DMS114 treated with DMSO at 0.1 percent for 48 hours (cell line): ENCODE measurements around the gene XRCC3.
"Not testable (repeated sequence)": the region's sequence is repeated elsewhere in the genome, so short reads cannot be mapped to it uniquely, and the experiment has no call there.

ENCODE experiments used
- DNase-seq: peaks from one replicate; lab custom pipeline; 2025; ENCODE audit not compliant: unreplicated experiment; lab: John Stamatoyannopoulos, UW

Gene XRCC3

DNA sequence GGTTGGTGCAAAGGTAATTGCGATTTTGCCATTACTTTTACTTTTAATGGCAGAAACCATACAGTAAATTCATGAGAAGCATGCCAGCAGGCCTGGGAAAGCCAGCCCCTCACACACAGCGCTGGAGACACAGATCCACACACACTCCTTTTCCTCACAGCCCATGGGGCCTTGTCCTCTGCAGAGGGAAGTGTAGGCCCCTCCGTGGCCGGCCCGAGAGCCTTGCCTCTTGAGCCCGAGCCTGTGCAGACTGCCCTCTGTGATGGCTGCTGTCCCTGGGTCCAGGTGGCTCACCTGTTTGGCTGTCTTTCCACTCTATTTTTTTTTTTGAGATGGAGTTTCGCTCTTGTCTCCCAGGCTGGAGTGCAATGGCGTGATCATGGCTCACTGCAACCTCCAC lies 39.3 kb downstream of the XRCC3 start:
- DNase-seq: no peak

DNA sequence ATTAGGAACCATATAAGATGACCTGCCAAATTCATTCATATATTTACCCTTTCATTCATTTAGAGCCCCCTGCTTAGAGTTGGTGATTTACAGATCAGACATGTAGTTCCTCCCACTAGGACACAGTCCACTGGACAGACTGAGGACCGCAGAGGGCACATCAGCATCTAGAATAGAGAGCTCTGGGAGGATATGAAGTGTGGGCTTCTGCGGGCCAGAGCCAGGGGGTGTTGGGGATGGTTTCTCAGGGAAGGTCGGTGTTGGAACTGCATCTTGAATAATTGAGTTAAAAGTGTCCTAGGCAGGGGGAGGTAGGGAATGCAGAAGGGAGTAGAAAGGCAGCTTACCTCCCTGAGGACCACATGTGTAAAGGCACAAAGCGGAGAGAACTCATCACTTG lies 43.3 kb downstream of the XRCC3 start:
- no peak for DNase-seq

DNA sequence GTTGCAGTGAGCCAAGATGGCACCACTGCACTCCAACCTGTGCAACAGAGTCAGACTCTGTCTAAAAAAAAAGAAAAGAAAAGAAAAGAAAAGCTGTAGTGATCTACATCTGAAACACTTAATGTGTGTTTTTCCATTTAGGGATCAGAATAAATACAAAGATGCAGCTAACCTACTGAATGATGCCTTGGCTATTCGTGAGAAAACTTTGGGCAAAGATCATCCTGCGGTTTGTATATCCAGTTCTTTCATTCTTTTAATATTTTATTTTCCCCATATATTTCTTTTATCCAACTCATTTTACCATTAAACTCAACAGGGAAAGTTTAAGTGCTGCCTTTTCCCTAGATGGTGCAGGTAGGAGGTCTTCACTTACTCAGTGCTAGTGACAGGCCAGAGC lies 45.9 kb downstream of the XRCC3 start:
- no peak for DNase-seq

DNA sequence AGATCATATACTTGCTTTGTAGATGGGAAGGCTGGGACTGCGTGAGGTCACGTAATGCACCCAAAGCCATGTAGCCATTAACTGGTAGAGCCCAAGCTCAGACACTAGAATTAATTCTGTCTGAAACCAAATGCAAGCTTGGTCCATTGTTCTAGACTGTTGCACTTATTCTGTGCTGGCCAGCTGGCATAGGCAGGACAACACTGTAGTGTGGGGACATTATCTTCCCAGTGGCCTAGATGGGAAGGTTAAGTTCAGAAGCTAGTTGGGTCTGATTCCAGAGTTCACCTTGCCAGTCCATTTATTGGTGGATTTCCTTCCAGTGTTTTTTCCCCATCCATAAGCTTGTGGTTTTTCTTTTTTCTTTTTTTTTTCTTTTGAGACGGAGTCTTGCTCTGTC lies 47.1 kb downstream of the XRCC3 start:
- no peak for DNase-seq

DNA sequence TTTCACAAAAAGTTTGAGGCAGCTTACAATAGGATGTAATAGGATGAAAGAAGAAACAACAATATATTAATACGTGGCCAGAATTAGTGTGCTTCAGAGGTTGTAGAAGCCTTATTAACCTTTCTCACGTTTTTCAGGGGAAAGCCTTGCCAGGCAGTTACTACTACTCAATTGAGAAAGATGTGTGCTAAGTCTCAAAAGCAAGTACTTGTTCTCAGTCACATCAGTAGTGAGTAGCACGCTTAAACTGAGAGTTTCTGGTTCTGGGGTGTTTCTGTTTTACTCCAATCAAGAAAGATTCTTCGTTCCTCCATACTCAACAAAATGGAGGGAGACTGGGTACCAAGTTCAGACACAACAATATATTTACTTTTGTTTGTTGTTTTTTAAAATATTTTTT lies 47.6 kb downstream of the XRCC3 start:
- DNase-seq: no peak

DNA sequence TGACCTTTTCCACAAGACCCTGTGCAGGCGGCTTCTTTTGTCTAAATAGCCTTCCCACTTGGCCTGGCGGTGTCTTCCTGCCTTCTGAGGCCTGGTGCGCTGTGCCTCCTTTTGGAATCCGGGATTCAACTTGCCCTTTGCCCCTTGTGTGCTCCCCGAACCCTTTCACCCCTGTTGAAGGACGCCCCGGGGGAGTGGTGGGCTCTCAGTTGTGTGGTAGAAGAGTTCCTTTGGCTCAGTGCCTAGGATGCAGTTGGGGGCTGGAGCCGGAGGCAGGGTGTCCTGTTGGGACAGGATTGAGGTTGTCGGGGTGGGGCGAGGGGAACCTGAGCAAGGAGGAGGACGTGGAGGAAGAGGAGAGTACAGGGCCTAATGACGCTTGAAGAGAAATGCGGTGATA lies 51.7 kb downstream of the XRCC3 start:
- no peak for DNase-seq

DNA sequence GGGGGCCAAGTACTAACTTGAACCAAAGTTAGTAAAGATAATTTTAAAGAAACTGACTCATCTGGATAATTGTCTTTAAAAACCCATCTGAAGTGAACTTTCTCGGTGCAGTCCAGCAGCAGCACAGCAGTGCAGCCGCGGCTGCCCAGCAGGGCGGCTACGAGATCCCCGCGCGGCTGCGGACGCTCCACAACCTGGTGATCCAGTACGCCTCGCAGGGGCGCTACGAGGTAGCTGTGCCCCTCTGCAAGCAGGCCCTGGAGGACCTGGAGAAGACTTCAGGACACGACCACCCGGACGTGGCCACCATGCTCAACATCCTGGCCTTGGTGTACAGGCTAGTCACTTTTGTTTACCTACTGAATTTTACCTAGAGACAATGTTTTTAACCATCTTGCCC lies 52.7 kb downstream of the XRCC3 start:
- no peak for DNase-seq

DNA sequence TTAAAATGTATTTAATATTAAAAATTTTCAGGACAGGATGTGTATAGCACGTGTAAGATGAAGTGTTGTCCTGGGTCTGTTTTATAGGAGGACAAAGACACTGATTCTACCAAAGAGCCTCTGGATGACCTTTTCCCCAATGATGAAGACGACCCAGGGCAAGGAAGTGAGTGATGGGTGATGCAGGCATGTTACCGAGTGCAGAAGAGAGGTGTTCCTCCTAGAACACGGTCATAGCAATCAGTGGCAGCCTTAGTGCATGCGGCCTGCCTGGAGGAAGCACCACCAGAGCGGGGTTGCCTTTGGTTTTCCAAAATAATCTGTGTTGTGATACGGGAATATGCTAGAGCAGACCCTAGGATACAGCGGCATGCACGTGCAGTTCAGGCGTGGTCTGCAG lies 53.2 kb downstream of the XRCC3 start:
- DNase-seq: no peak

DNA sequence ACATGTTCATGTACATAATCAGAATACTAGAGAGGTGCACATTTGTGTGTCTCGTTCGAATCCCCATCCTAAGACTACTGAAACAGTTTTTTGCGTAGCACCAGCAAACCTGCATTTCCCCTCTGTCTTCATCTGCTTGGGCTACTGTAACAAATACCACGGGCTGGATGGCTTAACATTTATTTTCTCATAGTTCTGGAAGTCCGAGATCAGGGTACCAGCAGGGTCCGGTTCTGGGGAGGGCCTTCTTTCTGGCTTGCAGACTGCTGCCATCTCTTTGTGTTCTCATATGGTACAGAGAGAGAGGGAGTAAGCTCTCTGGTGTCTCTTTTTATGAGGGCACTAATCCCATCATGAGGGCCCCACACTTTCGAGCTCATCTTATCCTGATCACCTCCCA lies 55.6 kb downstream of the XRCC3 start:
- no peak for DNase-seq

DNA sequence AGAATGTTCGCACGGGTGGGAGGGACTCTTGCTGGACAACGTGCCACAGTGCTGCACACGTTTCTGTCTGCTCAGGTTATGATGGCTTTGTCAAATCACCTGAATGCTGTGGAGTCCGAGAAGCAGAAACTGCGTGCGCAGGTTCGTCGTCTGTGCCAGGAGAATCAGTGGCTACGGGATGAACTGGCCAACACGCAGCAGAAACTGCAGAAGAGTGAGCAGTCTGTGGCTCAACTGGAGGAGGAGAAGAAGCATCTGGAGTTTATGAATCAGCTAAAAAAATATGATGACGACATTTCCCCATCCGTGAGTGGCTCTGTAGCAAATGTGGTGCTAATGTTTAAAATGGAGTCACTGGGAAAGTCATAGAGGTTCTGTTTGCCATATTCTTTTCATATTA lies 57.8 kb downstream of the XRCC3 start:
- DNase-seq: no peak

DNA sequence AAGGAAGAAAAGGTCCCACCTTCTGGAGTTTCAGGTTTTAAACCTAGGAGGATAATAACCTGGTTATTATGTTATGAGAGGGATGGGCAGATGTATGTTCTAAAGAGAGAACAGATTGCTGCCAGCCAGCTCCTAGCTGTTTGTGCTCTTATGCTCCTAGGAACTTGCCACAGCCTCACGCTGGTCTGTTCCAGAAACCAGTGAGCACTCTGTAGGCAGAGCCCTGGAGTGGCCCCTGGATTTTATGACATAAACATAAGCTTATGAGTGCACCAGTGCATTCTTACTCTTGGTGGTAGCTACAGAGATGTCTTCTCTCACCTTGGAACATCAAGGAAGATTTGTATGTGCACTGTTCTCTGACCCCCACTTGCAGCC lies 58.5 kb downstream of the XRCC3 start:
- DNase-seq: no peak

DNA sequence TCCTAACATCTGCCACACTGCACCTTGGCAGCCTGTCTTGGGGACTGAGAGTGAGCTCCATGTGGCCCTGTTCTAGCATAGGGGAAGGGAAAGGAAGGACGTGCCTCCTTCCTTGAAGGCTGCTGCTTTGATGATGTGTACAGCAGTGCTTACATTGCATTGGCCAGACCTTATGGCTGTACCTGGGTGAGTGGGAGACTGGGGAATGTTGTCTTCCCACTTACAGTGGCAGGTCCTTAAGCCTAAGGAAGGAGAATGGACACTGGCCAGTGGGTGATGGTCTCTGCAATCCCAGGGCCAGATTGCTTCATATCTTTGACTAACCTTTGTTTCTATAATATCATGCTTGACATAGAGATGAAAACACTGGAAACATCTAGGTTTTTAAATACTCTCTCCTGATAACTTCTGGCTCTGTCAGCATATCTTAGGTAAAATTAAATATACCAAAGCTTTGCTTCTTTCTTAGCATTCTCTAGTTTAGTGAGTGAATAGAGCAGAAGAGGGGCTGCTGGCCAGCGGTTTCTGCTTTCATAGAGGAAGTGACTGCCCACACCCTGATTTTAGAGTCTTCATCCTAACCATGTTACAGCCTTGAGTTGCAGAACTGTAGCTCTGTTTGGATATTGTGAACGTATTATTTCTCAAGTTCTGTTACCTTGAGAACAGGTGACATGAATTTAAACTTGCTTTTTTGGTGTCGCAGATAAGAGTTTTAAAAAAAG lies 59.1 kb downstream of the XRCC3 start:
- no peak for DNase-seq

DNA sequence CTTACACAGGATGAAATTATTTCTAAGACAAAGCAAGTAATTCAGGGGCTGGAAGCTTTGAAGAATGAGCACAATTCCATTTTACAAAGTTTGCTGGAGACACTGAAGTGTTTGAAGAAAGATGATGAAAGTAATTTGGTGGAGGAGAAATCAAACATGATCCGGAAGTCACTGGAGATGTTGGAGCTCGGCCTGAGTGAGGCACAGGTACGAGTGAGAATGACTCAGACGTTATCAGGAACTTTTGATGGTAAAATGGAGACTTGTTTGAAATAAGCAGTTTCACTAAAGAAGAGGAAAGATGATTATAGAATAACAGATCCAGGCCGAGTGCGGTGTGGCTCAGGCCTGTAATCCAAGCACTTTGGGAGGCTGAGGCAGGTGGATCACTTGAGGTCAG lies 60.6 kb downstream of the XRCC3 start:
- no peak for DNase-seq

DNA sequence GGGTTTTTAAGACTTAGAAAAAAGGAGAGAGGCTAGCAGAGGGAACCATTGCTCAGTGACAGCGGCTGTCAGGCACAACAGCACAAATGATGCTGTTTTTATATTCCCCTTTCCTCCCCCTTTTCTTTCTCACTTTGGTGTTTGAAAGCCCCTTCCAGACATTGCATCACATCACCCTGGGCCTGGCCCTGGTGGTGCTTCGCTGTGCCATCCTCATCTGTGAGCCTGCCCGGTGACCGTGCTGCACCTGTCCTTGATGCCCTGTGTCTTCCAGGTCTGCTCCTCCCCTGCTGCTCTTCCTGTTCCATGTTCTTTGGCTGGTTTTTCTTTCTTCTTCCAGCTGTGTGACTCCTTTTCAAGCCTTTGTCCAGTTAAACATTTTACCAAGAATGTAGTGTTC lies 61.4 kb downstream of the XRCC3 start:
- no peak for DNase-seq

DNA sequence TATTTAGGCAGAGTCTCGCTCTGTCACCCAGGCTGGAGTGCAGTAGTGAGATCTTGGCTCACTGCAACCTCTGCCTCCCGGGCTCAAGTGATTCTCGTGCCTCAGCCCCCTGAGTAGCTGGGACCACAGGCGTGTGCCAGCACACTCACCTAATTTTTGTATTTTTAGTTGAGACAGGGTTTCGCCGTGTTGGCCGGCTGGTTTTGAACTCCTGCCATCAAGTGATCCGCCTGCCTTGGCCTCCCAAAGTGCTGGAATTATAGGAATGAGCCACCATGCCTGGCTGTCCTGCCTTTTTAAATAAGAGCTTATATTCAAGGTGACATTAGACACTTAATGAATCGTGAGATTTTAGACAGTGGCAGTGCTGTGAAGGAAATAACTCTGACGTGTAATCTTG lies 61.9 kb downstream of the XRCC3 start:
- DNase-seq: not testable (repeated sequence)

DNA sequence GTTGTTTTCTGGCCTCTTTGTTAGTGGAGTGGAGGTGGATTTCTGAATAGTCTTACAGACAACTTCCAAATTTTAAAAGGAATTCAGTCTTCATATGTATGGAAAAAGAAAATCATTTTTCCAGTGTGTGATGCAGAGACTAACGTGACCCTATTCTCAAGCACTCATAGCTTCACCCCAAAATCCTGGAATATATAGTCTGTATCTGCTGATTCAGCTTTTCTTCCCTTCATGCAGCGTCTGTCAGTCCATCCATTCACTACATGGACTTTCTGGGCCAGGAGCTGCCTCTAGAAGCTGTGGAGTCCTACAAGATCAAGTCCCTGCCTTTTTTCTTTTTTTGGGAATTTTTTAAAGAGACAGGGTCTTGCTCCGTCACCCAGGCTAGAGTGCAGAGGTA lies 62.4 kb downstream of the XRCC3 start:
- no peak for DNase-seq

DNA sequence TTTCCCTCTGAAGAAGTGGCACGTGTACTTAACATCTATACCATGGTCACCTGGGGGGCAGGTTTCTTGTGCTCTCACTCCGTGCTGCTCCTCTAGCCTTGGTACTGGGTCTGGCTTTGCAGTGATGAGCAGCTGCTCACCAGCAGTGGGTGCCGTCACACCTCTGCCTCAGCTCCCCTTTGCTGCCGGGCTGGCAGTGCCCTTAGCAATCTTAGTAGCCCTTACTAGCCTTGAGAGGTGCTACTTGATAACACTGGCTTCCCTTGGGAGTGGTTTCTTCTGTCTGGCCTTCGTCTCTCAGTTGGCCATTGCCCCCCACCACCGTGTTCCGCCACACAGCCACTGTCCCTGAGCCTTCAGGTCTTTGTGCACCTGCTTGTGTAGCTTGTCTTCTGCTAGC lies 63.7 kb downstream of the XRCC3 start:
- no peak for DNase-seq

DNA sequence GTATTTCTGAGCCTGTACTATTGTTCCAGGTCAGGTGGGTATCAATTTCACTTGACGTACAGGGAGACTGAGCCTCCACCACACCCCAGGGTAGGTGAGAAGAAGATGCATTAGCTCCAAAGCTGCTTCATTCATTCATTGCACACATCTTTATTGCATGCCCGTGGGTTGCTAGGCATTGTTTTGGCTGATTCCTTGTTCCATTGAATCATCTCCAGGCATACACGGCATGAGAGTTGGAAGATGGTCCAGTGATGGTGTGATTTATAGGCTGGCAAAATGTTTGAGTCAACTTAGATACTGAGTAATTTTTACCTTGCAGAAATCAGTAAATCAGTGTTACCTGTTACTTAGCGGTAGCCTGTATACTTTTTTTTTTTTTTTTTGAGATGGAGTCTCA lies 65.0 kb downstream of the XRCC3 start:
- no peak for DNase-seq

DNA sequence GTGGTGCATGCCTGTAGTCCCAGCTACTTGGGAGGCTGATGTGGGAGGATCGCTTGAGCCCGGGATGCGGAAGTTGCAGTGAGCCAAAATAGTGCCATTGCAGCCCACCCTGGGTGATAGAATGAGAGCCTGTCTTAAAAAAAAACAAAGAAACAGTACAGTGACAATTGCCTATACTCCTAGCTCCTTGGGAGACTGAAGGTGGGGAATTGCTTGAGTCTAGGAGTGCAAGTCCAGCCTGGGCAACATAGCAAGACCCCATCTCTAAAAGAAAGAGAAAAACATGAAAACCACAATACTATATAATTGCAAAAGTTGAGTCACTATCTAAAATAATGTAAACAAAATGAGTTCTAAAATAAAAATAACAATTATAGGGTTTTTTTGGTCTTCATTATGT lies 66.2 kb downstream of the XRCC3 start:
- no peak for DNase-seq
